Adrenal gland (tissue), 5 donors: ENCODE measurements around the gene KBTBD4.

ENCODE experiments used
- POLR2A ChIP-seq, 2 donors: fragments of 450-650 bp; IDR thresholded peaks; one replicate each; pipeline ENCODE4 v1.6.1; 2017; ENCODE audit warnings: antibody characterized with exemption in 2 of 2, mild to moderate bottlenecking in 2 of 2, moderate library complexity in 1 of 2
- TF ChIP-seq, protein P1 (sequence below), 6 experiments: fragments of 450-650 bp in 4 of 6; fragments of 200-600 bp in 2 of 6; sonication (generic) in 1 of 6; IDR thresholded peaks; 1 replicate in 5 of 6; 2 replicates in 1 of 6; pipeline versions ENCODE4 v1.5.1 to v1.8.0; 2016 to 2021; ENCODE audit warnings: antibody characterized with exemption in 6 of 6, mild to moderate bottlenecking in 2 of 6, moderate library complexity in 1 of 6
- donor health status: DM: no; HTN: no; CAD: no.

DNA sequence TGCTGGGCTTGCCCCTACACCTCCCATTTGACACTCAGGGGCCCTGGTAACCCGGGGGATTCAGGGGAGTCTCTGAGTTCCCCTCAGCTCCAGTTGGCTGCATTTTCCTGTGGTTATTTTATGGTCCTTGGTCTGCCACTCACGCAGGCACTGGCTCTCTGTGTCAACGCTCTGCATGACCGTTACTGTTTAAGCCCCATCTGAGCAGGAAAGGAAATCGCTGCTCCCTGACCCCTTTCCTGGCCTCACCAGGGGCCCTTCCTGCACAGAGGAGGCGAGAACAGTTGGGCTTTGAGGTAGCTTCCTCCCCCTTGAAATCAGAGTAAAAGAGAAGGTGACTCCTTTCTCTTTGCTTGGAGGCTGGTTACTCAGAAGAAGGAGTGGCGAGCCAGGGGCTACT, 13.0 kb upstream of the KBTBD4 start:
- TF ChIP-seq, protein P1, sequence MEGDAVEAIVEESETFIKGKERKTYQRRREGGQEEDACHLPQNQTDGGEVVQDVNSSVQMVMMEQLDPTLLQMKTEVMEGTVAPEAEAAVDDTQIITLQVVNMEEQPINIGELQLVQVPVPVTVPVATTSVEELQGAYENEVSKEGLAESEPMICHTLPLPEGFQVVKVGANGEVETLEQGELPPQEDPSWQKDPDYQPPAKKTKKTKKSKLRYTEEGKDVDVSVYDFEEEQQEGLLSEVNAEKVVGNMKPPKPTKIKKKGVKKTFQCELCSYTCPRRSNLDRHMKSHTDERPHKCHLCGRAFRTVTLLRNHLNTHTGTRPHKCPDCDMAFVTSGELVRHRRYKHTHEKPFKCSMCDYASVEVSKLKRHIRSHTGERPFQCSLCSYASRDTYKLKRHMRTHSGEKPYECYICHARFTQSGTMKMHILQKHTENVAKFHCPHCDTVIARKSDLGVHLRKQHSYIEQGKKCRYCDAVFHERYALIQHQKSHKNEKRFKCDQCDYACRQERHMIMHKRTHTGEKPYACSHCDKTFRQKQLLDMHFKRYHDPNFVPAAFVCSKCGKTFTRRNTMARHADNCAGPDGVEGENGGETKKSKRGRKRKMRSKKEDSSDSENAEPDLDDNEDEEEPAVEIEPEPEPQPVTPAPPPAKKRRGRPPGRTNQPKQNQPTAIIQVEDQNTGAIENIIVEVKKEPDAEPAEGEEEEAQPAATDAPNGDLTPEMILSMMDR (IDR thresholded peaks at IDR 0.05): no peak
- TF ChIP-seq POLR2A (IDR thresholded peaks at IDR 0.05): no peak
